Measurements from ENCODE around the gene SAXO2. TPM values are rescaled to one million over a fixed set of nuclear protein-coding genes. Genes with fewer than 3 reads are reported as not detected.
"Not testable (repeated sequence)": the region's sequence is repeated elsewhere in the genome, so short reads cannot be mapped to it uniquely, and the experiment has no call there.

The SAXO2 gene
- polyA plus RNA-seq, 1 donor (not counting 4 experiments of a cell fraction or from before 2014, with no cell fraction given), result 2.2 TPM

DNA sequence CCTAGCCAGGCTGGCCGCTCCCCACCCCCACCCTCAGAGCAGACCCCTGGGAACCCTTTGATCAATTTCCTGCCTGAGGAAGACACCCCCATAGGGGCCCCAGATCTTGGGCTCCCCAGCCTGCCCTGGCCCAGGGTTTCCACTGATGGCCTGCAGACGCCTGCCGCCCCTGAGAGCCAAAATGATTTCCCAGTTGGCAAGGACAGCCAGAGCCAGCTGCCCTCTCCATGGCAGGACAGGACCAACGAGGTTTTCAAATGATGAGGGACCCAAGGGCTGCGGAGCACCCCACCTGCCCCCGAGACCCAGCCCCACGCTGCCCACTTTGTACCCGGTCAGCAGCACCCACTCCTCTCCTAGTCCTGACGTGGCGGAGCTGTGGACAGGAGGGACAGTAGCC is 64.8 kb downstream of the SAXO2 start:
- H3K4me3 ChIP-seq (ENCODE audit: control insufficient read depth in 2 of 3, extremely low read depth in 1 of 3, insufficient read depth in 2 of 3, low read depth in 1 of 3, low read length in 3 of 3); FAIRE-seq; H3K79me2 ChIP-seq (ENCODE audit: control insufficient read depth, insufficient read depth, low read length); H4K20me1 ChIP-seq (ENCODE audit: control insufficient read depth, extremely low read depth, insufficient read depth, low read length); H3K9me3 ChIP-seq (ENCODE audit: control insufficient read depth, low read depth, low read length); H3K27ac ChIP-seq (ENCODE audit: control insufficient read depth, insufficient read depth, low read length); H3K4me2 ChIP-seq (ENCODE audit: control insufficient read depth, extremely low read depth, insufficient read depth, low read depth, low read length); H2AFZ ChIP-seq (ENCODE audit: control insufficient read depth, low read length); H3K9ac ChIP-seq (ENCODE audit: control insufficient read depth, extremely low read depth, insufficient read depth, low read length); H3K9me1 ChIP-seq (ENCODE audit: control insufficient read depth, extremely low read depth, insufficient read depth, low read length); H3K36me3 ChIP-seq (ENCODE audit: control insufficient read depth in 2 of 2, extremely low read depth in 1 of 2, insufficient read depth in 2 of 2, low read length in 2 of 2); H3K27me3 ChIP-seq (ENCODE audit: control insufficient read depth, extremely low read depth, insufficient read depth, low read length); H3K4me1 ChIP-seq (ENCODE audit: control insufficient read depth, extremely low read depth, insufficient read depth, low read length); dilution Hi-C loops (cut with MboI; ENCODE audit: extremely low pct_ligation_motif_present, low sequenced_read_pairs); DNase-seq (ENCODE audit: low read depth, low spot score): not testable (repeated sequence)

DNA sequence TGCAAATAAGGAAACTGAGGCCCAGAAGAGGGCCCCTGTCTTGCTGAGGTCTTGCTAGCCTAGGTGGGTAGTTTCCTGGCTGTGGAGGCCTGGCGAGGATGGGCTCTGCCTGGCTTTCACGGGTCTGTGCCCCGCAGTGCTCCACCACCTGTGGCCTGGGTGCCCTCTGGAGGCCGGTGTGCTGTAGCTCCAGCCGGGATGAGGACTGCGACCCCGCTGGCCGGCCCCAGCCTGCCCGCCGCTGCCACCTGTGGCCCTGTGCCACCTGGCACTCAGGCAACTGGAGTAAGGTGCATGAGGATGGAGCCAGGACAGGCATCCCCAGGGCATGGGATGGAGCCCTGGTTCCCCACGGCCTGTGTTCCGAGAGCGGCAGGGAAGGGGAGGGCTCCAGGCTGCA is 66.4 kb downstream of the SAXO2 start:
- H3K9me3 ChIP-seq (ENCODE audit: control insufficient read depth, low read depth, low read length); H3K9me1 ChIP-seq (ENCODE audit: control insufficient read depth, extremely low read depth, insufficient read depth, low read length); H3K9ac ChIP-seq (ENCODE audit: control insufficient read depth, extremely low read depth, insufficient read depth, low read length); H2AFZ ChIP-seq (ENCODE audit: control insufficient read depth, low read length); H3K27me3 ChIP-seq (ENCODE audit: control insufficient read depth, extremely low read depth, insufficient read depth, low read length); H3K36me3 ChIP-seq (ENCODE audit: control insufficient read depth in 2 of 2, extremely low read depth in 1 of 2, insufficient read depth in 2 of 2, low read length in 2 of 2); H4K20me1 ChIP-seq (ENCODE audit: control insufficient read depth, extremely low read depth, insufficient read depth, low read length); H3K4me2 ChIP-seq (ENCODE audit: control insufficient read depth, extremely low read depth, insufficient read depth, low read depth, low read length); dilution Hi-C loops (cut with MboI; ENCODE audit: extremely low pct_ligation_motif_present, low sequenced_read_pairs); H3K27ac ChIP-seq (ENCODE audit: control insufficient read depth, insufficient read depth, low read length); FAIRE-seq; H3K79me2 ChIP-seq (ENCODE audit: control insufficient read depth, insufficient read depth, low read length); DNase-seq (ENCODE audit: low read depth, low spot score); H3K4me1 ChIP-seq (ENCODE audit: control insufficient read depth, extremely low read depth, insufficient read depth, low read length); H3K4me3 ChIP-seq (ENCODE audit: control insufficient read depth in 2 of 3, extremely low read depth in 1 of 3, insufficient read depth in 2 of 3, low read depth in 1 of 3, low read length in 3 of 3): not testable (repeated sequence)

DNA sequence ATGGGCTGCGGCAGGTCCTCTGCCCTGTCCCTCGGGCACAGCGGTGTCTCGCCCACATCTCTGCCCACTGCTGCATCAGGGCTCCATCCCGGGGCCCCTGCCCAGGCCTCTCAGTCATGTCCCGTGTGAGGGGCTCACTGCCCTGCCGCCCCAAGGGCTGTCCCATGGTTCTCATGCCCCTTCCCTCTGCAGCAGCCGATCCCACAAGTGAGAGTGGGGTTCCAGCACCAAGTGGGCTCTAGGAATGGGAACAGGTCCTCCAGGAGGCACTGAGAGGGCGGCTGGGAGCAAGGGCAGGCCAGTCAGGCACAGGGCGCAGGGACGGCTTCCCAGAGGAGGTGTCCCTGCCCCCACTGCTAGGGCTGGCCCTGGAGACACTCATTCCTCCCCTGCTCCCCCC is 68.3 kb downstream of the SAXO2 start:
- H3K27me3 ChIP-seq (ENCODE audit: control insufficient read depth, extremely low read depth, insufficient read depth, low read length); DNase-seq (ENCODE audit: low read depth, low spot score); FAIRE-seq; dilution Hi-C loops (cut with MboI; ENCODE audit: extremely low pct_ligation_motif_present, low sequenced_read_pairs); H3K9me1 ChIP-seq (ENCODE audit: control insufficient read depth, extremely low read depth, insufficient read depth, low read length); H3K4me2 ChIP-seq (ENCODE audit: control insufficient read depth, extremely low read depth, insufficient read depth, low read depth, low read length); H2AFZ ChIP-seq (ENCODE audit: control insufficient read depth, low read length); H3K36me3 ChIP-seq (ENCODE audit: control insufficient read depth in 2 of 2, extremely low read depth in 1 of 2, insufficient read depth in 2 of 2, low read length in 2 of 2); H3K4me1 ChIP-seq (ENCODE audit: control insufficient read depth, extremely low read depth, insufficient read depth, low read length); H3K9me3 ChIP-seq (ENCODE audit: control insufficient read depth, low read depth, low read length); H3K79me2 ChIP-seq (ENCODE audit: control insufficient read depth, insufficient read depth, low read length); H4K20me1 ChIP-seq (ENCODE audit: control insufficient read depth, extremely low read depth, insufficient read depth, low read length); H3K27ac ChIP-seq (ENCODE audit: control insufficient read depth, insufficient read depth, low read length); H3K9ac ChIP-seq (ENCODE audit: control insufficient read depth, extremely low read depth, insufficient read depth, low read length); H3K4me3 ChIP-seq (ENCODE audit: control insufficient read depth in 2 of 3, extremely low read depth in 1 of 3, insufficient read depth in 2 of 3, low read depth in 1 of 3, low read length in 3 of 3): not testable (repeated sequence)

DNA sequence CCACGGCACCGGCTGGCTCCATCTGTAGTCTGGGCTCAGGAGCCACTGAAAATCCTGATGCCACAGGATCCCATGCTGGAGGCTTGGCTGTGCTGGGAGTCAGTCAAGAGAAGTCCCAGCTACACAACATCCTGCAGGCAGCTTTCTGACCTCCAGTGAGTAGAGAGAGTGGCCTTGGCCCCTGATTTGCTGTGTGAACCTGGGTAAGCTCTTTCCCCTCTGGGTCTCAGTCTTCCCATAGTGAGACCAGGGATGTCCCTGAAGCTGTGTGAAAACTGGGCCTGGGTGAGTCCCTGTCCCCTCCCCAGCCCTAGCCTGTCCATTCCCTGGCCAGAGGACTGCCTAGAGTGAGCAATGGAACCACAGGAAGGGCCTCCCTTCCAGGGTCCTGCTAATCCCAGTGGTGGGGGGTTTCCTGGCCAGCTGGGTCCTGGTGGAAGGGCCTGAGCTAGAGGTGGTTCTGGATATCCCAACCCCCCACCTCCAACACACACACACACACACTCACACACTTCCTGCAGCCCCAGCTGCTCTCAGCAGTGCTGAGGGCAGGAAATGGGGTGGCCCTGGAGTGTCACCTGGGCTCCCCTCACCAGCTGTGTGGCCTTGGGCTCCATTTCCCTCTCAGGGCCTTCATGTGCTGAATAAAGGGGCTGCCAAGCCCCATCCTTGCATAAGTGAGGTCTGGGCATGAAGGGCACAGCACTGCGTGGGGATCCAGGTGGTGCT is 69.1 kb downstream of the SAXO2 start:
- FAIRE-seq; H2AFZ ChIP-seq (ENCODE audit: control insufficient read depth, low read length); H3K27me3 ChIP-seq (ENCODE audit: control insufficient read depth, extremely low read depth, insufficient read depth, low read length); H3K9me3 ChIP-seq (ENCODE audit: control insufficient read depth, low read depth, low read length); H3K36me3 ChIP-seq (ENCODE audit: control insufficient read depth in 2 of 2, extremely low read depth in 1 of 2, insufficient read depth in 2 of 2, low read length in 2 of 2); H3K79me2 ChIP-seq (ENCODE audit: control insufficient read depth, insufficient read depth, low read length); H4K20me1 ChIP-seq (ENCODE audit: control insufficient read depth, extremely low read depth, insufficient read depth, low read length); H3K9ac ChIP-seq (ENCODE audit: control insufficient read depth, extremely low read depth, insufficient read depth, low read length); H3K9me1 ChIP-seq (ENCODE audit: control insufficient read depth, extremely low read depth, insufficient read depth, low read length); H3K4me3 ChIP-seq (ENCODE audit: control insufficient read depth in 2 of 3, extremely low read depth in 1 of 3, insufficient read depth in 2 of 3, low read depth in 1 of 3, low read length in 3 of 3); H3K27ac ChIP-seq (ENCODE audit: control insufficient read depth, insufficient read depth, low read length); dilution Hi-C loops (cut with MboI; ENCODE audit: extremely low pct_ligation_motif_present, low sequenced_read_pairs); H3K4me1 ChIP-seq (ENCODE audit: control insufficient read depth, extremely low read depth, insufficient read depth, low read length); H3K4me2 ChIP-seq (ENCODE audit: control insufficient read depth, extremely low read depth, insufficient read depth, low read depth, low read length); DNase-seq (ENCODE audit: low read depth, low spot score): not testable (repeated sequence)

DNA sequence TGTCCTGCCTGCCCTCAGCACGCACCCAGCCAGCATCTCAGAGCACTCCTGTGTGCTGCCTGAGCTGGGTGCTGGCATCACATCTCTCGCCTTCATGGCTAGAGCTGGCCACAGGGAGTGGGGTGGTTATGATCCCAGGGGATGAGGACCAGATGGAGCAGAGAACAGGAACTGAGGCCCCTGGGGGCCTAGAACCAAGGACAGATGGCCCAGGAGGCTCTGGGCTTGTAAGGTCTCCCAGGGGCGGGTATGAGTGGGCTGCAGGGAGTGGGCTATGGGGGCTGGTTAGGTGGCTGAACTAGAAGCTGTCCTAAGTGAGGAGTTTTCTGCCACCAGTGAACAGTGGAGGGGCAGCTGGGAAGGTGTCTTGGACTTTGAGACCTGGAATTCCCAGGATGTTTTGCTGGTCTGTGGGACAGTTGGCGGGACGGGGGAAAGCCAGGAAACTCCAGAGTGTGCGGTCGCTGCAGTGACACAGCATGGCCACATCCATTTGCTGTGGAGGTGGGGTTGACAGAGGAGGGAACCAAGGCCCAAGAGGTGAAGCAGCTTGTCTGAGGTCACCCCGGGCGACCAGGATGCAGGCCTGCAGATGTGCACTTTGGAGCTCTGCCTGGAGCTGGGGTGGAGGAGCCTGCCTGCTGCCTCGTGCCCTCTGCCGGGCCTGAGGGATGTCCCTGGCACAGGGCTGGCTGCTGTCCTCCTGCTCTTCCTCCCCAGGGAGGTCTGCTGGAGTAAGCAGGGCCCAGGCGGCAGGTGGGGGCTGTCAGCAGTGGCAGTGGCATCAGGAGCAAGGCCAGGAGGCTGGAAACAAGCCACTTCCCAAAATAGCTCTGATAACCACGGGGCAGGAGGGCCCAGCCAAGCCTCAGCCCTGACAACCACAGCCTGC is 70.3 kb downstream of the SAXO2 start:
- H3K27me3 ChIP-seq (ENCODE audit: control insufficient read depth, extremely low read depth, insufficient read depth, low read length); DNase-seq (ENCODE audit: low read depth, low spot score); H3K9ac ChIP-seq (ENCODE audit: control insufficient read depth, extremely low read depth, insufficient read depth, low read length); H3K9me3 ChIP-seq (ENCODE audit: control insufficient read depth, low read depth, low read length); H3K27ac ChIP-seq (ENCODE audit: control insufficient read depth, insufficient read depth, low read length); H3K79me2 ChIP-seq (ENCODE audit: control insufficient read depth, insufficient read depth, low read length); dilution Hi-C loops (cut with MboI; ENCODE audit: extremely low pct_ligation_motif_present, low sequenced_read_pairs); FAIRE-seq; H2AFZ ChIP-seq (ENCODE audit: control insufficient read depth, low read length); H3K4me1 ChIP-seq (ENCODE audit: control insufficient read depth, extremely low read depth, insufficient read depth, low read length); H3K36me3 ChIP-seq (ENCODE audit: control insufficient read depth in 2 of 2, extremely low read depth in 1 of 2, insufficient read depth in 2 of 2, low read length in 2 of 2); H3K4me2 ChIP-seq (ENCODE audit: control insufficient read depth, extremely low read depth, insufficient read depth, low read depth, low read length); H4K20me1 ChIP-seq (ENCODE audit: control insufficient read depth, extremely low read depth, insufficient read depth, low read length); H3K9me1 ChIP-seq (ENCODE audit: control insufficient read depth, extremely low read depth, insufficient read depth, low read length); H3K4me3 ChIP-seq (ENCODE audit: control insufficient read depth in 2 of 3, extremely low read depth in 1 of 3, insufficient read depth in 2 of 3, low read depth in 1 of 3, low read length in 3 of 3): not testable (repeated sequence)
